ENCODE data around the gene CDIP1.

The CDIP1 gene

GRCh38 chr16:4499196-4499555 is 39.4 kb downstream of the CDIP1 start:
- CTCF ChIA-PET = no interaction called here
- TF ChIP-seq HDGF (IDR thresholded peaks at IDR 0.05; ENCODE audit: borderline replicate concordance) = no peak
- no peak for TF ChIP-seq BHLHE40 (IDR thresholded peaks at IDR 0.05; ENCODE audit: borderline replicate concordance)
- no peak for TF ChIP-seq LEF1 (IDR thresholded peaks at IDR 0.05; ENCODE audit: borderline replicate concordance)
- POLR2A ChIA-PET = no interaction called here
- no peak for DNase-seq (ENCODE audit: extremely low spot score)

DNA sequence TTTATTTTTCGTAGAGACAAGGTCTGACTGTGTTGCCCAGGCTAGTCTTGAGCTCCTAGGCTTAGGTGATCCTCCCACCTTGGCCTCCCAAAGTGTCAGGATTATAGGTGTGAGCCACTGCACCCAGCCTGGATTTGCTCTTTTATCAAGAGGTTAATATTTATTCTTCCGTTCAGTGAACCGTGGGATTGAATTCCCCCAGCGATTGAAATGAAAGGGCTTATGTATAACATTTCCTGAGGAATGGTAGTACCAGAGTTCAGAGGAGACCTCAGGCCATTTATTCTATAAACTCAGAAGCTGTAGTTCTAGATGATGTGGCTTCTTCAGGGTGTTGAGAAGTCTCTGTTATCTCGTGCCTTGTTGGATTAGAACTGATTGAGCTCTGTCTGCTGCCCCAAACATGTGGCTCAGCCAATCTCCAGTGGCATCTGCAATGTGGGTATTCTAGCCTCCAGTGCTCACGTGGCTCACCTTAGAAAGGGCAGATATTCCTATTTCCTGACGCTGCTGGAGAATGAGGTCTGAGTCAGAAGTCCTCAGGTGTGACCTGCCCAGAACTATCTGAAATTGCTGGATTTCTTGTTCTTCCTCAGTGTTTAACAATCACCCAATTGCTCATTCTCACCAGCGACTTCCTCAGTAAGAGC is 39.9 kb downstream of the CDIP1 start:
- no peak for DNase-seq (ENCODE audit: extremely low spot score)
- POLR2A ChIA-PET = no interaction called here
- CTCF ChIA-PET = no interaction called here
- TF ChIP-seq CTBP1 (IDR thresholded peaks at IDR 0.05; ENCODE audit: borderline replicate concordance) = no peak

DNA sequence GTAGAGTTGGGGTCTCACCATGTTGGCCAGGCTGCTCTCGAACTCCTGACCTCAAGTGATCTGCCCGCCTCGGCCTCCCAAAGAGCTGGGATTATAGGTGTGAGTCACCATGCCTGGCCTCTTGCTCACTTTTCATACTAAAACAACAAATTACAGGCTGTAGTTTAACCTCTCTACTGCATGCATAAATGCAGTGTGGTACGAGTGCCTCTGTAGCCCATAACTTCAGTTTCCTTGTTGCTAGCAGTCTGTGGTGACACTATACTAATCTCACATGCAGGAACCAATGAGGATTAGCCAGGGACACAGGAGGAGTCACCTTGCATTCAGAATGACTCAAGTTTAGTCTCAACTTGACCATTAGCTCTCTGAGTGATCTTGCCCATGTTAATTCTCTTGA is 42.3 kb downstream of the CDIP1 start:
- POLR2A ChIA-PET = no interaction called here
- no peak for DNase-seq (ENCODE audit: extremely low spot score)
- TF ChIP-seq LEF1 (IDR thresholded peaks at IDR 0.05; ENCODE audit: borderline replicate concordance) = no peak
- no peak for TF ChIP-seq HDGF (IDR thresholded peaks at IDR 0.05; ENCODE audit: borderline replicate concordance)
- TF ChIP-seq SUZ12 (IDR thresholded peaks at IDR 0.05) = no peak
- TF ChIP-seq L3MBTL2 (conservative IDR thresholded peaks at IDR 0.05) = no peak
- no peak for TF ChIP-seq TARDBP (IDR thresholded peaks at IDR 0.05)
- CTCF ChIA-PET = no interaction called here

DNA sequence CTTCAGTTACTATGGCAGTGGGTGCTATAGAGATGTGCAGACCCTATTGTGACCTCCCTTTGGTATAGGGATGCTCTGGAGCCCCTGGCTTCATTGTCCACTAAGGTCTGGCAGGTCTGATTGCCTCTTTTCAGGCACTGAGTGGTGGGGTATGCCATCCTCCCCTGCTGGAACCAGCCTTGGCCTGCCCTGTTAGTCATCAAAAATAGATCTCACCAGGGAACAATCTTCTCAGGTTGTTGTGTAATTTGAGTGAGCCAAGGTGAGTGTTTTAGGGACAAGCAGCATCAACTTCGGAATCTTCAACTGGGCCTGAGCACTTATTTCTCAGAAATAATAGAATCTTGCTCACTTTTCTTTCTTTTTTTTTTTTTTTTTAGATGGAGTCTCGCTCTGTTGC is 42.8 kb downstream of the CDIP1 start:
- no peak for TF ChIP-seq NFRKB (IDR thresholded peaks at IDR 0.05)
- no peak for TF ChIP-seq BHLHE40 (IDR thresholded peaks at IDR 0.05; ENCODE audit: borderline replicate concordance)
- TF ChIP-seq HDGF (IDR thresholded peaks at IDR 0.05; ENCODE audit: borderline replicate concordance) = no peak
- no peak for TF ChIP-seq FOXK2 (IDR thresholded peaks at IDR 0.05)
- no peak for TF ChIP-seq FOXA1 (IDR thresholded peaks at IDR 0.05)
- TF ChIP-seq ZNF384 (IDR thresholded peaks at IDR 0.05) = no peak
- no peak for TF ChIP-seq CTBP1 (IDR thresholded peaks at IDR 0.05; ENCODE audit: borderline replicate concordance)
- TF ChIP-seq SUZ12 (IDR thresholded peaks at IDR 0.05) = no peak
- TF ChIP-seq SP1 (IDR thresholded peaks at IDR 0.05) = no peak
- no peak for TF ChIP-seq PKNOX1 (IDR thresholded peaks at IDR 0.05)
- no peak for TF ChIP-seq TARDBP (IDR thresholded peaks at IDR 0.05)
- TF ChIP-seq ELF4 (IDR thresholded peaks at IDR 0.05) = no peak
- TF ChIP-seq LEF1 (IDR thresholded peaks at IDR 0.05; ENCODE audit: borderline replicate concordance) = no peak
- TF ChIP-seq L3MBTL2 (conservative IDR thresholded peaks at IDR 0.05) = no peak
- no peak for TF ChIP-seq FOXM1 (IDR thresholded peaks at IDR 0.05; ENCODE audit: borderline replicate concordance)
- no peak for TF ChIP-seq ARNT (IDR thresholded peaks at IDR 0.05)
- DNase-seq (ENCODE audit: extremely low spot score) = no peak
- ChIA-PET POLR2A (no interaction called here), CTCF (no interaction called here)

- ChIA-PET CTCF (no interaction called here), POLR2A (no interaction called here)
- no peak for DNase-seq (ENCODE audit: extremely low spot score)
These were observed 43.7 kb downstream of the CDIP1 start for GRCh38 chr16:4494746-4495490.

GRCh38 chr16:4491898-4492297 is 46.7 kb downstream of the CDIP1 start:
- no peak for DNase-seq (ENCODE audit: extremely low spot score)
- TF ChIP-seq ZNF384 (IDR thresholded peaks at IDR 0.05) (no peak), SP1 (IDR thresholded peaks at IDR 0.05) (no peak), HDGF (IDR thresholded peaks at IDR 0.05; ENCODE audit: borderline replicate concordance) (no peak), ELF4 (IDR thresholded peaks at IDR 0.05) (no peak), TARDBP (IDR thresholded peaks at IDR 0.05) (no peak), FOXA1 (IDR thresholded peaks at IDR 0.05) (no peak), NFRKB (IDR thresholded peaks at IDR 0.05) (no peak)
- ChIA-PET POLR2A (no interaction called here), CTCF (interaction anchor here (0.6 kb wide), 1 partner anchor 19 kb away, joined by 3 read pairs; no protein-coding TSS in a partner anchor)

More at GRCh38 chr16:4494746-4495490, 43.7 kb downstream of the CDIP1 start:
- TF ChIP-seq FOXM1 (IDR thresholded peaks at IDR 0.05; ENCODE audit: borderline replicate concordance) (no peak), FOXK2 (IDR thresholded peaks at IDR 0.05) (no peak), ELF4 (IDR thresholded peaks at IDR 0.05) (no peak), TARDBP (IDR thresholded peaks at IDR 0.05) (no peak), ARNT (IDR thresholded peaks at IDR 0.05) (no peak), CTBP1 (IDR thresholded peaks at IDR 0.05; ENCODE audit: borderline replicate concordance) (no peak), HDGF (IDR thresholded peaks at IDR 0.05; ENCODE audit: borderline replicate concordance) (no peak), SUZ12 (IDR thresholded peaks at IDR 0.05) (no peak), BHLHE40 (IDR thresholded peaks at IDR 0.05; ENCODE audit: borderline replicate concordance) (no peak), FOXA1 (IDR thresholded peaks at IDR 0.05) (no peak), PKNOX1 (IDR thresholded peaks at IDR 0.05) (no peak), LEF1 (IDR thresholded peaks at IDR 0.05; ENCODE audit: borderline replicate concordance) (no peak), NFRKB (IDR thresholded peaks at IDR 0.05) (no peak), L3MBTL2 (conservative IDR thresholded peaks at IDR 0.05) (no peak)

GRCh38 chr16:4489030-4489429 is 49.5 kb downstream of the CDIP1 start:
- DNase-seq (ENCODE audit: extremely low spot score) = no peak
- TF ChIP-seq FOXK2 (IDR thresholded peaks at IDR 0.05) (no peak), ELF4 (IDR thresholded peaks at IDR 0.05) (no peak), HDGF (IDR thresholded peaks at IDR 0.05; ENCODE audit: borderline replicate concordance) (no peak), PKNOX1 (IDR thresholded peaks at IDR 0.05) (no peak), FOXM1 (IDR thresholded peaks at IDR 0.05; ENCODE audit: borderline replicate concordance) (no peak), L3MBTL2 (conservative IDR thresholded peaks at IDR 0.05) (no peak), FOXA1 (IDR thresholded peaks at IDR 0.05) (no peak), BHLHE40 (IDR thresholded peaks at IDR 0.05; ENCODE audit: borderline replicate concordance) (no peak)
- CTCF ChIA-PET = no interaction called here
- POLR2A ChIA-PET = no interaction called here
